Skeletal muscle satellite cell (primary cell): ENCODE data around the gene ASPRV1.

Source experiments
- H3K27me3 ChIP-seq: 2 replicates; pipeline ENCODE4 v1.7.0; 2013; ENCODE audit warnings: low read length; ENCODE audit not compliant: control insufficient read depth, insufficient read depth
- H3K36me3 ChIP-seq: 2 replicates; pipeline ENCODE4 v1.7.0; 2013; ENCODE audit warnings: mild to moderate bottlenecking, control low read depth, low read length; ENCODE audit not compliant: insufficient read depth
- H3K4me1 ChIP-seq: 2 replicates; pipeline ENCODE4 v1.7.0; 2013; ENCODE audit warnings: low read length; ENCODE audit not compliant: control insufficient read depth, insufficient read depth
- H3K4me2 ChIP-seq: 2 replicates; pipeline ENCODE4 v1.7.0; 2013; ENCODE audit warnings: mild to moderate bottlenecking, low read length
- H3K4me3 ChIP-seq: 2 replicates; pipeline ENCODE4 v1.7.0; 2013; ENCODE audit warnings: low read length
- H3K9ac ChIP-seq: 2 replicates; pipeline ENCODE4 v1.7.0; 2013; ENCODE audit warnings: mild to moderate bottlenecking, low read depth, low read length, moderate library complexity
- H3K9me3 ChIP-seq: replicated peaks from 2 replicates; pipeline ENCODE4 v1.7.0; 2013; ENCODE audit warnings: mild to moderate bottlenecking, control low read depth, low read length

The ASPRV1 gene

GRCh38 chr2:69998761-69999160, 37.3 kb upstream of the ASPRV1 start:
- Histone ChIP-seq H3K27me3 (no peaks in the 10 kb centered on the region), H3K36me3 (no peaks in the 10 kb centered on the region), H3K9ac (no peak overlapping the region), H3K4me3 (no peak overlapping the region), H3K4me2 (no peak overlapping the region), H3K4me1 (peaks cover 6% of the 10 kb centered on the region), H3K9me3 (no peaks in the 10 kb centered on the region)

GRCh38 chr2:69997015-69997830, 35.8 kb upstream of the ASPRV1 start:
- no peak overlapping the region for H3K4me3 ChIP-seq
- no peak overlapping the region for H3K4me2 ChIP-seq
- no peak overlapping the region for H3K9ac ChIP-seq
- no peaks in the 10 kb centered on the region for H3K27me3 ChIP-seq
- H3K9me3 ChIP-seq: no peaks in the 10 kb centered on the region
- H3K4me1 ChIP-seq: peaks cover 6% of the 10 kb centered on the region
- no peaks in the 10 kb centered on the region for H3K36me3 ChIP-seq

- H3K4me2 ChIP-seq: no peak overlapping the region
- H3K4me1 ChIP-seq: peaks cover 6% of the 10 kb centered on the region
- no peak overlapping the region for H3K9ac ChIP-seq
- no peaks in the 10 kb centered on the region for H3K9me3 ChIP-seq
- H3K27me3 ChIP-seq: no peaks in the 10 kb centered on the region
- no peaks in the 10 kb centered on the region for H3K36me3 ChIP-seq
- H3K4me3 ChIP-seq: no peak overlapping the region
Measured at GRCh38 chr2:69995511-69995910, 34.1 kb upstream of the ASPRV1 start.

- no peaks in the 10 kb centered on the region for H3K27me3 ChIP-seq
- H3K4me3 ChIP-seq: no peak overlapping the region
- no peaks in the 10 kb centered on the region for H3K9me3 ChIP-seq
- no peak overlapping the region for H3K4me2 ChIP-seq
- peaks cover 6% of the 10 kb centered on the region for H3K4me1 ChIP-seq
- no peak overlapping the region for H3K9ac ChIP-seq
- H3K36me3 ChIP-seq: no peaks in the 10 kb centered on the region
Measured at GRCh38 chr2:69994166-69994565, 32.7 kb upstream of the ASPRV1 start.

- Histone ChIP-seq H3K4me3 (no peak overlapping the region), H3K36me3 (no peaks in the 10 kb centered on the region), H3K9ac (no peak overlapping the region), H3K4me1 (peaks cover 6% of the 10 kb centered on the region), H3K9me3 (no peaks in the 10 kb centered on the region), H3K27me3 (no peaks in the 10 kb centered on the region), H3K4me2 (no peak overlapping the region)
Measured at GRCh38 chr2:69993708-69994107, 32.3 kb upstream of the ASPRV1 start.

- Histone ChIP-seq H3K4me3 (no peak overlapping the region), H3K36me3 (no peaks in the 10 kb centered on the region), H3K9ac (no peak overlapping the region), H3K9me3 (no peaks in the 10 kb centered on the region), H3K4me2 (no peak overlapping the region), H3K4me1 (peaks cover 6% of the 10 kb centered on the region), H3K27me3 (no peaks in the 10 kb centered on the region)
Measured at GRCh38 chr2:69993048-69993565, 31.7 kb upstream of the ASPRV1 start.

GRCh38 chr2:69992310-69993047, 31.0 kb upstream of the ASPRV1 start:
- Histone ChIP-seq H3K27me3 (no peaks in the 10 kb centered on the region), H3K4me3 (no peak overlapping the region), H3K9me3 (no peaks in the 10 kb centered on the region), H3K4me2 (no peak overlapping the region), H3K36me3 (no peaks in the 10 kb centered on the region), H3K4me1 (peaks cover 5% of the 10 kb centered on the region), H3K9ac (no peak overlapping the region)

GRCh38 chr2:69989441-69990105, 28.1 kb upstream of the ASPRV1 start:
- Histone ChIP-seq H3K9me3 (no peaks in the 10 kb centered on the region), H3K36me3 (no peaks in the 10 kb centered on the region), H3K9ac (no peak overlapping the region), H3K4me1 (no peaks in the 10 kb centered on the region), H3K27me3 (no peaks in the 10 kb centered on the region), H3K4me2 (no peak overlapping the region), H3K4me3 (no peak overlapping the region)

GRCh38 chr2:69989009-69989408, 27.6 kb upstream of the ASPRV1 start:
- Histone ChIP-seq H3K27me3 (no peaks in the 10 kb centered on the region), H3K36me3 (no peaks in the 10 kb centered on the region), H3K4me3 (no peak overlapping the region), H3K4me1 (no peaks in the 10 kb centered on the region), H3K9ac (no peak overlapping the region), H3K9me3 (no peaks in the 10 kb centered on the region), H3K4me2 (no peak overlapping the region)

GRCh38 chr2:69988086-69988635, 26.7 kb upstream of the ASPRV1 start:
- no peaks in the 10 kb centered on the region for H3K9me3 ChIP-seq
- no peaks in the 10 kb centered on the region for H3K27me3 ChIP-seq
- no peak overlapping the region for H3K4me3 ChIP-seq
- H3K4me1 ChIP-seq: no peaks in the 10 kb centered on the region
- no peaks in the 10 kb centered on the region for H3K36me3 ChIP-seq
- no peak overlapping the region for H3K4me2 ChIP-seq
- H3K9ac ChIP-seq: no peak overlapping the region

GRCh38 chr2:69986691-69987090, 25.3 kb upstream of the ASPRV1 start:
- Histone ChIP-seq H3K27me3 (no peaks in the 10 kb centered on the region), H3K36me3 (no peaks in the 10 kb centered on the region), H3K9me3 (no peaks in the 10 kb centered on the region)

More at GRCh38 chr2:69986691-69987090, 25.3 kb upstream of the ASPRV1 start:
- no peak overlapping the region for H3K4me2 ChIP-seq
- no peak overlapping the region for H3K4me3 ChIP-seq
- H3K9ac ChIP-seq: no peak overlapping the region
- H3K4me1 ChIP-seq: no peaks in the 10 kb centered on the region
